PC-3 (cell line): ENCODE results near the gene ZNF326.

Source experiments
- EZH2 ChIP-seq: fragments of 300-600 bp; sonication (generic); IDR thresholded peaks from one replicate; pipeline ENCODE4 v1.6.1; 2017; ENCODE audit warnings: antibody characterized with exemption, mild to moderate bottlenecking, low read length; ENCODE audit not compliant: unreplicated experiment
- TF ChIP-seq, protein P1 (sequence below): fragments of 300-600 bp; sonication (generic); conservative IDR thresholded peaks from 2 replicates; pipeline ENCODE4 v1.5.1; 2017; ENCODE audit warnings: antibody characterized with exemption, low read depth, mild to moderate bottlenecking, low read length

DNA sequence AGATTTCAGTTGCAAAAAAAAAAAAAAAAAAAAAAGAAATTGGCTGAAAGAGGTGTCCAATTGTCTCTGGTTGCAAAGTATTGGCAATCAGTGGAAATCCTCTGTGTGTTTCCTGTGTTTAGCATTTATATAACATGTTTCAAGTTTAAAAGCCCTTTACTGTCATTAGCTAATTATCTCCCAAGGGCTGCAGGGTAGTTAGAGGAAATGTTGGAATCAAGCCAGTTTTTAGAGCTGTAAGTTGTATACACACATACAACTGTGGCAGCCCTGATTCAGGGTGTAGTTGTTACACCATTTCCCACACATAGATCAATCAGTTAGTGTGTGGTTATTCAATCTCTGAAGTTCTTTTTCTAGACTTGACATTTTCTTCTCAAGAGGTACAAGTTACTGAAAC is 8.9 kb upstream of the ZNF326 start:
- TF ChIP-seq, protein P1, sequence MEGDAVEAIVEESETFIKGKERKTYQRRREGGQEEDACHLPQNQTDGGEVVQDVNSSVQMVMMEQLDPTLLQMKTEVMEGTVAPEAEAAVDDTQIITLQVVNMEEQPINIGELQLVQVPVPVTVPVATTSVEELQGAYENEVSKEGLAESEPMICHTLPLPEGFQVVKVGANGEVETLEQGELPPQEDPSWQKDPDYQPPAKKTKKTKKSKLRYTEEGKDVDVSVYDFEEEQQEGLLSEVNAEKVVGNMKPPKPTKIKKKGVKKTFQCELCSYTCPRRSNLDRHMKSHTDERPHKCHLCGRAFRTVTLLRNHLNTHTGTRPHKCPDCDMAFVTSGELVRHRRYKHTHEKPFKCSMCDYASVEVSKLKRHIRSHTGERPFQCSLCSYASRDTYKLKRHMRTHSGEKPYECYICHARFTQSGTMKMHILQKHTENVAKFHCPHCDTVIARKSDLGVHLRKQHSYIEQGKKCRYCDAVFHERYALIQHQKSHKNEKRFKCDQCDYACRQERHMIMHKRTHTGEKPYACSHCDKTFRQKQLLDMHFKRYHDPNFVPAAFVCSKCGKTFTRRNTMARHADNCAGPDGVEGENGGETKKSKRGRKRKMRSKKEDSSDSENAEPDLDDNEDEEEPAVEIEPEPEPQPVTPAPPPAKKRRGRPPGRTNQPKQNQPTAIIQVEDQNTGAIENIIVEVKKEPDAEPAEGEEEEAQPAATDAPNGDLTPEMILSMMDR: no peak
- no peak for TF ChIP-seq EZH2
